ENCODE measurements around the gene WIPF2.
A peak's percentile ranks its signal among the peaks of the same experiment; 100 is the strongest.
"Not testable (repeated sequence)": the region's sequence is repeated elsewhere in the genome, so short reads cannot be mapped to it uniquely, and the experiment has no call there.

Gene WIPF2

DNA sequence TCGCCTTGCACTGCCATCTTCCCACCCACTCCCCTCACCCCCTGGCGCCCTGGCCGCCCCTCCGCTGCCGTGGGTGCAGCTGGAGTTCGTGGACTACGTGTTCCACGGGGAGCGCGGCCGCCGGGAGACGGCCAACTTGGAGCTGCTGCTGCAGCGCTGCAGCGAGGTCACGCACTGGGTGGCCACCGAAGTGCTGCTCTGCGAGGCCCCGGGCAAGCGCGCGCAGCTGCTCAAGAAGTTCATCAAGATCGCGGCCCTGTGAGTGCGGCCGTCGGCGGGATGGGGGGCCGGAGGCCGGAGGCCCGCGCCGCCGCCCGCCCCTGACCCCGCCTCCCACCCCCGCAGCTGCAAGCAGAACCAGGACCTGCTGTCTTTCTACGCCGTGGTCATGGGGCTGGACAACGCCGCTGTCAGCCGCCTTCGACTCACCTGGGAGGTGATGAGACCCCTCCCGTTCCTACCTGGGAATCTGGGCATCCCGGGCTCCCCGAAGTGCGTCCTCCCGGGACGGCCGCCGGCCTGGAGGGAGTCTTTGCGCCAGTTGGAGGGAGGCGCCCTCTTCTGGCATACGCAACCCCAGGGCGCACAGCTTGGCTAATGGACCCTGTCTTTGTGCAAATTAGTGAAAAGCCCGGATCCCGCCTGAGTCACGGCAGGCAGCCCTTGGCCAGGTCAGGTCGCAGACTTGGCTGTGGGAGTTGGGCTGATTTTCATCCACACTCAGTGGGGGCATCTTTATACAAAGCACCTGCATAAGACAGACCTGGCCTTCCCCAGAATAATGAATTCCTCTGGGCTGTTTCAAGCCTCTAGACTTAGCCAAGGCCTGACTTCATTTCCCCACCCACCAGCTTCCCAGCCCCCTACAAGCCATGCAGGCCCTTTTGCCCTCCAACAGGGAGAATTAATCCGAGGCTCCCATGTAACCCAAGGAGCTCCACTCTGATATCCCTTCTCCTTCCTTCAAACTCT, 27.6 kb upstream of the WIPF2 start:
- FAIRE-seq (no peak), DNase-seq (ENCODE audit: low spot score) (no peak)

DNA sequence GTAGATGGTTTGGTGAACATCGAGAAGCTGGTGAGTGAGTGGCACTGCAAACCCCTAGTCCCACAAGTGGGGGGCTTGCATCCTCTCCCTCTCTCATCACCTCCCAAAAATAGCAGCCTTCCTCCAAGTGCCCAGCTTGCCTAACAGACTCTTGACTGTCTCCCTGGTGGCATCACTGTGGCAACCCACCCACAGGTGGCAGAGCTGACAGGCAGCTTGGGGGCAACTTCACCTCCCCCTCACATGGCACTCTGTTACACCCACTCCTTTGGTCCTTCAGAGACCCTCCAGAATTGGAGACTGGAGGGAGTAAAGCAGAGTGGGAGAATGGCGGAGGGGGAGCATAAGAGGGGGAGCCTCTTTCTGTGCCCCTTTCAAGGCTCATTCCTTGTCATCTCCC, 26.1 kb upstream of the WIPF2 start:
- FAIRE-seq (no peak), DNase-seq (ENCODE audit: low spot score) (no peak)

DNA sequence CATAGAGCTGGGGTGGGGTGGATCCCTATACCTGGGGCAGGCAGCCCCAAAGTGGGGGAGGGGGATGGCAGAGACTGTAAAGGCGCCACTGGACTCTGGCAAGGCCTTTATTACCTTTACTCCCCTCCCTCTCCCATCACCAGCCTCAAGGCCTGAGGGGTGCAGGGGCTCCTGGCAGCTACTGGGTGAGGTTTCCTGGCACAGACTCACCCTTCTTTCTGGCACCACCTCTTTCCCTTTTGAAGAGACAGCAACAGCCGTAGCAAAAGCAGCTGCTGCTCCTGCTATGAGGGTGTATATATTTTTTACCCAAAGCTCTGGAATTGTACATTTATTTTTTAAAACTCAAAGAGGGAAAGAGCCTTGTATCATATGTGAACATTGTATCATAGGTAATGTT, 24.3 kb upstream of the WIPF2 start:
- DNase-seq (ENCODE audit: low spot score) (no peak), FAIRE-seq (no peak)

DNA sequence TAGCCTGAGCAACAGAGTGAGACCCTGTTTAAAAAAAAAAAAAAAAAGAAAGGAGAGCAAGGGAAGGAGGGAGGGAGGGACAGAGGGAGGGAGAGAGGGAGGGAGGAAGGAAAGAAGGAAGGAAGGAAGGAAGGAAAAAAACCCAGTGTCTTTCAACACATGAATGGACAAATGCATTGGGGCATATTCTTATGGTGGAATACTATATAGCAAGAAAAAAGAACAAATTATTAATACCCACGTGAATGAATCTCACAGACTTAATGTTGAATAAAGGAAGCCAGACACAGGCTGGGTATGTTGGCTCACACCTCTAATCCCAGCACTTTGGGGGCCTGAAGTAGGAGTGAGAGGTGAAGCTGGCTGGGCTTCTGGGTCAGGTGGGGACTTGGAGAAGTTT, 21.6 kb upstream of the WIPF2 start:
- DNase-seq (ENCODE audit: low spot score), result no peak
- no peak for FAIRE-seq

DNA sequence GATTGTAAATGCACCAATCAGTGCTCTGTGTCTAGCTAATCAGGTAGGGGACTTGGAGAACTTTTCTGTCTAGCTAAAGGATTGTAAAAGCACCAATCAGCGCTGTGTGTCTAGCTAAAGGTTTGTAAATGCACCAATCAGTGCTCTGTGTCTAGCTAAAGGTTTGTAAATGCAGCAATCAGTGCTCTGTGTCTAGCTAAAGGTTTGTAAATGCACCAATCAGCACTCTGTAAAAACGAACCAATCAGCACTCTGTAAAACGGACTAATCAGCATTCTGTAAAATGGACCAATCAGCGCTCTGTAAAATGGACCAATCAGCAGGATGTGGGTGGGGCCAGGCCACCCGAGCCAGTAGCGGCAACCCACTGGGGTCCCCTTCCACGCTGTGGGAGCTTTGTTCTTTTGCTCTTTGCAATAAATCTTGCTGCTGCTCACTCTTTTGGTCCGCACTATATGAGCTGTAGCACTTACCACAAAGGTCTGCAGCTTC, 21.1 kb upstream of the WIPF2 start:
- DNase-seq (ENCODE audit: low spot score); FAIRE-seq: not testable (repeated sequence)

DNA sequence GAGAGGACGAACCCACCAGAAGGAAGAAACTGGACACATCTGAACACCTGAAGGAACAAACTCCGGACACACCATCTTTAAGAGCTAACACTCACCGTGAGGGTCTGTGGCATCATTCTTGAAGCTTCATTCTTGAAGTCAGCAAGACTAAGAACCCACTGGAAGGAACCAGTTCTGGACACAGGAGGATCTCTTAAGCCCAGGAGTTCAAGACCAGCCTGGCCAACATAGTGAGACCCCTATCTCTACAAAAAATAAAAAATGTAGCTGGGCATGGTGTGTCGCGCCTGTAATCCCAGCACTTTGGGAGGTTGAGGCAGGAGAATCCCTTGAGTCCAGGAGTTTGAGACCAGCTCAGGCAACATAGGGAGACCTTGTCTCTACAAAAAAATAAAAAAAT, 20.5 kb upstream of the WIPF2 start:
- FAIRE-seq (no peak), DNase-seq (ENCODE audit: low spot score) (no peak)

DNA sequence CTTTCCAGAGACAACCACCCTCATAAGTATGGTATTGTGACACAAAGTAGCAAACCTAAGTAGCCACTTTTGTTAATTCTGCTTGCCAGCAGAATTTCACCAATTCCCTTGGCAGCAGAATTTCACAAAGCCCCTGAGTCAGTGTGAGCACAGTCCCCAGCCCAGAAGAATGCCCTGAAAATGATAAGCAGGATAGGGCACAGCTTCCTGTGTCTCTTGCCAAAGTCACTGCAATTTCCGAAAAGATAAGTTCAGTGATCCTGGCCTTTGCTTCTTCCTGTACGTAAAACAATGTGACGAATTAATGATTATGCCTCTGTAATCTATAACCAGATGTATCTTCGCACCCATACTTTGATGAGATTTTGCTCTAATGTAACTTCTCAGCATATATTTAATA, 16.0 kb upstream of the WIPF2 start:
- FAIRE-seq, result no peak

DNA sequence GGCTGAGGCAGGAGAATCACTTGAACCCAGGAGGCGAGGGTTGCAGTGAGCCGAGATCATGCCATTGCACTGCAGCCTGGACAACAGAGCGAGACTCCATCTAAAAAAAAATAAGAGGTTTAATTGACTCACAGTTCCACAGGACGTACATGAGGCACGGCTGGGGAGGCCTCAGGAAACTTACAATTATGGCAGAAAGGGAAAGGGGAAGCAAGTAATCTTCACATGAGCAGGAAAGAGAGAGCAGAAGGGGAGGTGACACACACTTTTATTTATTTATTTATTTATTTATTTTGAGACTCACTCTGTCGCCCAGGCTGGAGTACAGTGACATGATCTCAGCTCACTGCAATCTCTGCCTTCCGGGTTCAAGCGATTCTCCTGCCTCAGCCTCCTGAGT, 12.9 kb upstream of the WIPF2 start:
- DNase-seq (ENCODE audit: low spot score); FAIRE-seq: not testable (repeated sequence)

More for the DNA sequence above, 16.0 kb upstream of the WIPF2 start:
- DNase-seq (ENCODE audit: low spot score), result no peak

DNA sequence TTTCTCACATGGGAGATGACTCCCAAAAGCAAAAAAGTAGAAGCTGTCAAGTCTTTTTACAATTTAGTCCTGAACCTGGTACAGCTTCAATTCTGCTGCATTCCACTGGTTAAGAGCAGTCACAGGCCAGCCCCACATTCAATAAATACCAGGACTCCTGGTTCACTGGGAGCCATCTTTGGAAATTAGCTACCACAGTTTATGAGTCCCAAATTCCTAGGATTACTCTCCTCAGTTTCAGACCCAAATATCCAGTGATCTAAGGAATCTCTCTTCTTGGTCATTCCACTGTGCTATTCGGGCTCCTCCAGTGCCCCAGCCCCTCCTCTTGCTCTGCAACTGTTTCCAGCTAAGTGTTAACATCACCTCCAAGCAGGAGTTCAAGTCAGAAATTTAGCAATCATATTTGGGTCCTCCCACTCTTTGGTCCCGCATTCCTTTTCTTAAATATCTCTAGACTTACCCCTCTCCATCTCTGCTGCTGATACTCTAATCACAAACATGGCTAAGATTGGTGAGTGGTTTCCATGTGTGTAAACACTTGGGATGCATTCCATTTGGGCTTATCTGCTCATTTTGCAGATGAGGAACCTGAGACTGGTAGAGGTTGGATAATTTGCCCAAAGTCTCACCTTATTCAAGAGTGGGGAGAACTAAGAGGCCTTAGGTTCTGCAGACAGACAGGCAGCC, 9.6 kb upstream of the WIPF2 start:
- DNase-seq (ENCODE audit: low spot score) (no peak), FAIRE-seq (no peak)

DNA sequence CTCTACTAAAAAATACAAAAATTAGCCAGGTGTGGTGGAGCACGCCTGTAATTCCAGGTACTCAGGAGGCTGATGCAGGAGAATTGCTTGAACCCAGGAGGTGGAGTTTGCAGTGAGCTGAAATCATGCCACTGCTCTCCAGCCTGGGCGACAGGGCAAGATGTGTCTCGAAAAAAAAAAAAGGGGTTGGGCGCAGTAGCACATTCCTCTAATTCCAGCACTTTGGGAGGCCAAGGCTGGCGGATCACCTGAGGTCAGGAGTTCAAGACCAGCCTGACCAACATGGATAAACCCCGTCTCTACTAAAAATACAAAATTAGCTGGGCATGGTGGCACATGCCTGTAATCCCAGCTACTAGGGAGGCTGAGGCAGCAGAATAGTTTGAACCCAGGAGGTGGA, 5.2 kb upstream of the WIPF2 start:
- not testable (repeated sequence) for DNase-seq (ENCODE audit: low spot score); FAIRE-seq

DNA sequence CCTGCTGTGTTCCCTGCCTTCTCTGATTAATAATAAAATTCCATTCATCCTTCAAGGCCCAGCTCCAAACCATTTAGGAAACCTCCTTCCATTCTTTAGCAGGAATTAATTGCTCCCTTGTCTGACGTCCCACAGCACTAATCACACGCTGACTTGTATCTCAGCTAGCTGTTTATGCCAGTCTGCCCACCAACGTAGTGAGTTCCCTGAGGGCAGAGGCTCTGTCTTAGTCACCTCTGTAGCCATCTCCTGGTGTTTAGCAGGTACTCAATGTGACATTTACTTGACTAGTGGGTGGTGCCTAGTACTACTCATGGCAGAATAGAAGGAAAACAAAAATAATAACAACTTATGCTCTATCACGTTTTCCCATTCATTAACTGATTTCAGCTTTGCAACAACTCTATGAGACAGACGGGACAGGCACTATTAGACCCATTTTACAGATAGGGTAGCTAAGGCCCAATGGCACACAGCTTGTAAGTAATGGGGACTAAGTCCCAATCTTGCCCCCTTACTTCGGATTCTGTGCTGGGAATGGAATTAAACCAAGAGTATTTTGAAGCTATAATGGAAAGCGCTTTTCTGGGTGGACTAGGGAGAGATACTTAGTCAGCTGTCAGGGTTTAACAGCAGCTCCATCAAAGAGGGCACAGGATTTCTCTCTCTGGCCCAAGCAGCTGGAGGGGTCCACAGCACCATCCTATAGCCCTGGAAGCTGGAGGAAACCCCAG, 931 bp upstream of the WIPF2 start:
- FAIRE-seq, result no peak
- no peak for DNase-seq (ENCODE audit: low spot score)

DNA sequence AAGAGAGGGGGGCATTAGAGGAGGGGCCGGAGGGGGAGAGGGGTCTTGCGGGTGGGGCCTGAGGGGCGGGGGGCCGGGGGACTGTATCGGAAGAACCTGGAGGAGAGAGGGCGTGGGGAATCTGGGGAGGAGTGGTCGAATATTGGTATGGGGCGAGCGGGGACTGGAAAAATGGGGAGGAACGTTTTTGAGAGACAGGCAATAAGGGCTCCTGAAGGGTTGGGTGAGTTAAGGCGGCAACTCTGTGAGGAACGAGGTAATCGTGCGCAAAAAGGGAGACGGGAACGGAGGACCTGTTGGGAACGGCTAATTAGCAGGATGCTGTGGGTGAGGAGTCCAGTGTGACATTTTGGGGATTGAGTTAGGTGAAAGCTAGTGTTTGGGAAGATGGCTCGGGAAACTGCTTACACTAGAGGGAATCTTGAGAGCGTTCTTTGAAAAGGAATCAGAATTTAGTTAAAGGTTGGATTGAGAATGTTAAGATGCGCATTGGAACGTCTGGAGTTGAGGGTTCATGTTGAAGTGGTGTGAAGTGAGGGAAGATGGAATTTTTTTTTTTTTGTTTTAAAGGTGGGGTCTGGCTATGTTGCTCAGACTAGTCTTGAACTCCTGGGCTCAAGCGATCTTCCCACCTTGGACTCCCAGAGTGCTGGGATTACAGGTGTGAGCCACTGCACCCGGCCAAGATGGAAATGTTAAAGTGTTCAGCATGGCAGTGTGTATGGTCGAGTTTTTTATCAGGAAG, 662 bp downstream of the WIPF2 start:
- no peak for FAIRE-seq
- peak; percentile 77 for DNase-seq (ENCODE audit: low spot score)

DNA sequence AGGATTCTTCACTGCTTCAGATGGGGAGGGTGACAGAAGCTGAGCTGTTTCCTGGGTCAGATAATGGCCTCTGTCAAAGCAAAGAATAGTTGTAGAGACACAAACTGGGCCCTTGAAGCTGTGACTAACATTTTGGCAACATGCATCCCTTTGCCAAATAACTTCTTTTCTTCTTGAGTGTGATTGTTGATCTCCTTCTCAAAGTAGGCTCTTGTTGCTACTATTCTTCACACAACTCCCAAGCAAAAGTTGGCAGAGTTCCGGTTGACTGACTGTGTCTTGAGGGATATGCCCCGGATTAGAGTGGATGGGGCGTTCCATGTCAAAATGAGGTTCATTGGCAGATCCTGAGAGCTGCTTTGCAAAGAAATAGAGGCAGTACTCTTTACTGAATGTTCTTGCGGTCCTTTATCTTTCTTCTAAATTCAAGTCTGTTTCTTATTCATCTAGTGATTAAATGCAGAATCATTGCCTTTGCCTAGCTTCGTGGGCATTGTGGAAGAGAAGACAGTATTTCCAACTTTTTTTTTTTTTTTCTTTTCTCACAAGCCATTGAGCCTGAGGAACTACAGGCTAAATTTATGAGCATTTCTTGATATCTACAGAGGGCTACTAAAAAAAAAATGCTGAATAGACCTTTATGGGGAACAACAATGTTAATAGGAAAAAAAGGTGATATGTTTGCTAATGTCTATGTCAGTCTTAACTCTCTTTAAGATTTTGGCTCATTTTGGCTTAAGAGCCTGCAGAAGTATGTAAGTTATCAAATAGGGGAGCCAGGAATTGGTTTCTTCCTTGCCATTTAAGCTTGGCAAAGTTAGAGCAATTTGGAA, 5.8 kb downstream of the WIPF2 start:
- no peak for FAIRE-seq
- no peak for DNase-seq (ENCODE audit: low spot score)

DNA sequence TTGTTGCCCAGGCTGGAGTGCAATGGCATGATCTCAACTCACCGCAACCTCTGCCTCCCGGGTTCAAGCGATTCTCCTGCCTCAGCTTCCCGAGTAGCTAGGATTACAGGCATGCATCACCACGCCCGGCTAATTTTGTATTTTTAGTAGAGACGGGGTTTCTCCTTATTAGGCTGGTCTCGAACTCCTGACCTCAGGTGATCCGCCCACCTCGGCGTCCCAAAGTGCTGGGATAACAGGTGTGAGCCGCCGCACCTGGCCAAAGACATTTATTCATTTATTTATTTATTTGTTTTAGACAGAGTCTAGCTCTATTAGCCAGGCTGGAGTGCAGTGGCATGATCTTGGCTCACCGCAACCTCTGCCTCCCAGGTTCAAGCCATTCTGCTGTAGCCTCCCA, 10.0 kb downstream of the WIPF2 start:
- DNase-seq (ENCODE audit: low spot score); FAIRE-seq: not testable (repeated sequence)

DNA sequence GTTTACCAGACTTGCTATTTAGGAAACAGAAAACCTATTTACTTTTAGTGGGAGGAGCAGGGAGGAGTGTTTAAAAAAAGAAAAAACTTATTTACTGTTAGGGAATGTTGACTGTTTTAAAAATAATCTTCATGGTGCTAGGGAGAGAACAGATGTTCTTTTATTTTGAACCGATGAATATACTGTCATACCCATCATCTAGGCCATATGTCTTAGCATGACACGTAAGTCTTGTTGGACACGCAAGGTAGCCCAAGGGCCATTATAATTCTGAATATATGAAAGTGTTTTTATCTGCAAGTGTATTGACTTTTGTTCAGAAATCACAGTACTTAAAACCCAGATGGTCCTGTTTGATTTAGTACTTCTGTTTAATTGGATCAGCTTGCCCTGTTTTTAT, 11.6 kb downstream of the WIPF2 start:
- no peak for DNase-seq (ENCODE audit: low spot score)
- no peak for FAIRE-seq

DNA sequence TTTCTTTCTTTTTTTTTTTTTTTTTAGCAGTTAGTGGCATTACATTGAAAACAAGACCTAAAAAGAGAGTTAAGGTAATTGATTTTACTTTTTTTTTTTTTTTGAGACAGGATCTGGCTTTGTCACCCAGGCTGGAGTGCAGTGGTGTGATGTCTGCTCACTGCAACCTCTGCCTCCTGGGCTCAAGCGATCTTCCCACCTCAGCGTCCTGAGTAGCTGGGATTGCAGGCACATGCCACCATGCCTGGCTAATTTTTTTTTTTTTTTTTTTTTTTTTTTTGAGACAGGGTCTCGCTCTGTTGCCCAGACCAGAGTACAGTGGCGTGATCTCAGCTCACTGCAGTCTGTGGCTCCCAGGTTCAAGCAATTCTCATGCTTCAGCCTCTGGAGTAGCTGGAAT, 12.8 kb downstream of the WIPF2 start:
- FAIRE-seq, result not testable (repeated sequence)

DNA sequence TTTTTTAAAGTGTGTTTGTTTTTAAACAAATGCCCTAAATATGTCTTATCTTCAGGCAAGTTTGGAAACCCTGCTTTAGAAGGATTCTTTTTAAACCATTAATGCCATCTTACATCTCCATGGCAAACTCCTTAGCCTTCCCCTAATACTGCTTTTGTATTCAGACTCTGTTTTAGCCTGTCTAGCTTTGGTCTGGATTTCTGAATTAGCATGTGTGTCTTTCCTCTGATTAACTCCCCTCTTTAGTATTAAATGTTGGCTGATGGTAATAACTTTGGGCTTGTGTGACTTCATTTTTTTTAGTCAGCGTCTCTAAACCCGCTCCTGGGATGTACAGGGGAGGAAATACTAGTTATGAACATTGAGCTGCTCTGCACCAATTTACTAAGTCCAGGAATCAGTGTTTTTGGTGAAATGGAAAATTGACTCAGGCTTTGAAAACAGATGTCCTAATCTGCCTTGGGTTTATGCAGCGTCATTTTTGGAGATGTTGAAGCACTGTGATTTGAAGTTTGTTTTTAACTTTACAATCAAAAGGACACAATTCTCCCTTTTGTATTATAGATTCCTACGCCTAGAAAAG, 22.2 kb downstream of the WIPF2 start:
- no peak for FAIRE-seq
- DNase-seq (ENCODE audit: low spot score), result no peak

More for the DNA sequence above, 12.8 kb downstream of the WIPF2 start:
- DNase-seq (ENCODE audit: low spot score), result not testable (repeated sequence)

DNA sequence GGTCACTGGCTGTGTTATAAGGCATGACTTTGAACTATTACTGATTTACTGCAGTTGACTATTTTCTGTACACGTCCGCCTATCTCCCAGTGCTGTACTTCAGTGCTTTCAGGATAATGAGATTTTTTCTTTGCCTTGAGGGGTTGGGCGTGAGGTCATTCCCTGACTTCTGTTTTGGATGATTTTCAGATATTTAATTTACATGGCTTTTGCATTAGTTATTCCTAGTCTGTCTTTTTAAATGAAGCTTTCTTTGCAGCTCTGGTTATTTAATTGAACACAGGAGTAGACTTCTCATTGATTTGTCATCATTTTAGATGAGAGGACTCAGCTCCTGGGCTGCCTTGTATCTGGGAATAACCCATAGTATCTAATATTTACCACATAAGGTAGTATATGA, 23.7 kb downstream of the WIPF2 start:
- no peak for DNase-seq (ENCODE audit: low spot score)

DNA sequence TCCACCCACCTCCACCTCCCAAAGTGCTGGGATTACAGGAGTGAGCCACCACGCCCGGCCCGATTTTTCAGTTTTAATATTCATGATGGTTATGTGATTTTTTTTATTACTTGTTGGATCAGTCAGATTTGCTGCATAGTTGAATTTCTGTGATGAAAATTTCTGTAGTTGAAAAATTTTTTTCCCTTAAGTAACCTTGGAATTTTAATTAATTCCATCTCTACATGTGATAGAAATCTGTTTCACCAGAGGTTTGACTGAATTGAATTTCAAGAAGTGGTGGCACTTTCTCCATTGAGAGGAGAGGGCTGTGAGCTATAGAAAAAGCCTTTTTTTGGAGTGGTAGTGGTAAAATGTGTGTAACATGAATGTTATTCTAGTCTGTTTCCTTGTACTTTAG, 24.7 kb downstream of the WIPF2 start:
- no peak for FAIRE-seq
- DNase-seq (ENCODE audit: low spot score), result no peak

More for the DNA sequence above, 23.7 kb downstream of the WIPF2 start:
- FAIRE-seq, result no peak

DNA sequence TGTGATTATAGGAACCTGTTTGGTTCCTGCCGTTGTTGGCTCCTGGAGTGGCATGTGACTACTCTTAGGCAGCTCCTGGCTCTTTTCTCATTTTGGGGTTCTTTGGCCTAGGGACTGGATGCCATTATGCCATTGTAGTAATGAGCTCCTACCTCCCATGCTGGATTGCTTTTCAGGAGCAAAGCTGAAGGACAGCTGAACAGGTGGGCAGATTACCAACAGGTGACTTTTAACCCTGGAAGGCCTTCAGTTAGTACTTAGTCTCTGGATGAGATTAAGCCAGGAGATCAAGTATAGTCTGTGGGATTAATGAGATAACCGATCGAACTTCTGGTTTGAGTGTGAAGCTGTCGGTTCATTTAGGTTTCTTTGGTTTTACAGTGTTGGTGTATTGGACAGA, 25.2 kb downstream of the WIPF2 start:
- no peak for FAIRE-seq
- no peak for DNase-seq (ENCODE audit: low spot score)
